OCI-LY7 (cell line): ENCODE measurements around the gene SGIP1. TPM values are rescaled to one million over a fixed set of nuclear protein-coding genes. Genes with fewer than 3 reads are reported as not detected.

Source experiments
- BruUV-seq: library from RNA; stranded (reverse); fragments of 400-500 nt; replicated peaks from 2 replicates; lab custom pipeline; 2021; lab: Mats Ljungman, UMichigan
- CTCF ChIA-PET: fragments of 300-600 bp; sonication (Branson Sonifier 250); formaldehyde crosslinking; loops from one replicate; lab custom pipeline; 2022; ENCODE audit warnings: antibody characterized with exemption; ENCODE audit not compliant: unreplicated experiment; lab: Charles Lee
- POLR2A ChIA-PET: fragments of 300-600 bp; sonication (Branson Sonifier 250); formaldehyde crosslinking; loops from one replicate; lab custom pipeline; 2022; ENCODE audit warnings: antibody characterized with exemption; lab: Charles Lee
- DNase-seq: peaks from one replicate; pipeline ENCODE4 v3.0.0-alpha.2; 2015; ENCODE audit warnings: low spot score
- H2AFZ ChIP-seq: fragments of 200-600 bp; sonication (generic), shearing (Covaris generic); 2 replicates; pipeline ENCODE4 v1.6.1; 2014; ENCODE audit warnings: mild to moderate bottlenecking, antibody characterized with exemption, low read length, moderate library complexity
- H3K27ac ChIP-seq: fragments of 200-600 bp; sonication (generic); 2 replicates; pipeline ENCODE4 v1.5.1; 2014; ENCODE audit warnings: mixed run types, low read depth, mild to moderate bottlenecking, moderate library complexity, low read length, inconsistent platforms; ENCODE audit not compliant: poor library complexity, severe bottlenecking
- H3K36me3 ChIP-seq: fragments of 200-600 bp; sonication (generic); 2 replicates; pipeline ENCODE4 v1.6.1; 2014; ENCODE audit warnings: mild to moderate bottlenecking, antibody characterized with exemption, low read length, moderate library complexity, mixed read lengths; ENCODE audit not compliant: insufficient read depth
- H3K4me1 ChIP-seq: fragments of 200-600 bp; sonication (generic); 2 replicates; pipeline ENCODE4 v1.5.1; 2014; ENCODE audit warnings: mild to moderate bottlenecking, low read length; ENCODE audit not compliant: insufficient read depth, poor library complexity, severe bottlenecking
- H3K4me2 ChIP-seq: fragments of 200-600 bp; sonication (generic); 2 replicates; pipeline ENCODE4 v1.6.1; 2014; ENCODE audit warnings: mild to moderate bottlenecking, low read length
- H3K4me3 ChIP-seq: fragments of 200-600 bp; sonication (generic); 2 replicates; pipeline ENCODE4 v1.5.1; 2014; ENCODE audit warnings: mild to moderate bottlenecking, low read depth, low read length; ENCODE audit not compliant: poor library complexity, severe bottlenecking
- H3K79me2 ChIP-seq: fragments of 200-600 bp; sonication (generic); 2 replicates; pipeline ENCODE4 v1.6.1; 2016; ENCODE audit warnings: low read depth, mild to moderate bottlenecking, low read length, moderate library complexity, mixed read lengths; ENCODE audit not compliant: insufficient read depth
- H3K9me2 ChIP-seq: fragments of 200-600 bp; sonication (generic); 2 replicates; pipeline ENCODE4 v1.6.1; 2016; ENCODE audit warnings: mild to moderate bottlenecking, low read length, mixed read lengths; ENCODE audit not compliant: insufficient read depth
- H3K9me3 ChIP-seq: fragments of 200-600 bp; sonication (generic); 2 replicates; pipeline ENCODE4 v1.6.1; 2014; ENCODE audit warnings: mild to moderate bottlenecking, mixed run types, low read length, mixed read lengths
- H4K20me1 ChIP-seq: fragments of 200-600 bp; sonication (generic); 2 replicates; pipeline ENCODE4 v1.6.1; 2014; ENCODE audit warnings: mild to moderate bottlenecking, antibody characterized with exemption, low read length, moderate library complexity, mixed read lengths; ENCODE audit not compliant: insufficient read depth
- EZH2phosphoT487 ChIP-seq: fragments of 200-600 bp; sonication (generic); IDR thresholded peaks from 2 replicates; pipeline ENCODE4 v1.6.1; 2018; ENCODE audit warnings: low read depth, borderline replicate concordance, mild to moderate bottlenecking, mixed run types, antibody characterized with exemption, low read length, moderate library complexity, mixed read lengths
- intact Hi-C: fragments of 100-400 bp; cut with micrococcal nuclease; formaldehyde crosslinking; loops from one replicate; pipeline ENCODE4 v1.10.0; 2022; ENCODE audit not compliant: unreplicated experiment
- total RNA-seq, 2 experiments: library from RNA; depleted of rRNA in 1 of 2; stranded (reverse); fragments of >200 nt in 1 of 2; shearing (Covaris generic) in 1 of 2; gene quantifications; 2 replicates each; pipeline ENCODE4 v1.2.3, GENCODE V29; 2014 to 2022
- TF ChIP-seq, protein P1 (sequence below): fragments of 200-600 bp; sonication (generic); conservative IDR thresholded peaks from 2 replicates; pipeline ENCODE4 v1.5.1; 2014; ENCODE audit warnings: mild to moderate bottlenecking, antibody characterized with exemption, low read length, moderate library complexity, mixed read lengths

SGIP1 gene
- total RNA-seq, 2 experiments from 2014 or later: not detected

DNA sequence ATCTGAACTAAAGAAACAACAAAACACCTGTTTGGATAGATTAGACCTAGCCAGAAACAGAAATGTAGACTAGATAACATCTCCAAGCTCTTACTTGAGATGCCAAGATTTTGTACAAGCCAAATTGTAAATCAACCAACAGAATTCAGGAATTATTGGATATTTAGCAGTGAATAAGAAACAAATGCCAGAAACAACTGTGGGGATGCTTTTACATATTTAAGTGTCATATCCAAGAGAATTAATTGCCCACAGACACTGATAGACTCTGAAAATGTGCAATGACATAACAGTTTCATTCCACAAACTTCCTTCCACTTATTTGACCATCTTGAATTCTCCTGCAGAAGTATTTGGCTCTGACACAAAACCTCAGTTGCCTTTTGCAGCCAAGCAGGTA, 92.3 kb downstream of the SGIP1 start:
- ChIA-PET POLR2A (interaction anchor here (0.6 kb wide), 2 partner anchors 44 to 195 kb away, joined by 3 read pairs; no protein-coding TSS in a partner anchor), CTCF (no interaction called here)
- Histone ChIP-seq H3K4me1 (no peaks in the 10 kb centered on the region), H3K9me2 (no peaks in the 10 kb centered on the region), H3K9me3 (no peaks in the 10 kb centered on the region), H3K36me3 (no peaks in the 10 kb centered on the region), H2AFZ (no peak overlapping the region), H3K27ac (no peak overlapping the region), H3K79me2 (no peaks in the 10 kb centered on the region), H3K4me3 (no peak overlapping the region), H3K4me2 (no peak overlapping the region), H4K20me1 (no peaks in the 10 kb centered on the region)
- no TSS peak for BruUV-seq
- intact Hi-C loops: no loop called here
- DNase-seq: no peak
- TF ChIP-seq, protein P1, sequence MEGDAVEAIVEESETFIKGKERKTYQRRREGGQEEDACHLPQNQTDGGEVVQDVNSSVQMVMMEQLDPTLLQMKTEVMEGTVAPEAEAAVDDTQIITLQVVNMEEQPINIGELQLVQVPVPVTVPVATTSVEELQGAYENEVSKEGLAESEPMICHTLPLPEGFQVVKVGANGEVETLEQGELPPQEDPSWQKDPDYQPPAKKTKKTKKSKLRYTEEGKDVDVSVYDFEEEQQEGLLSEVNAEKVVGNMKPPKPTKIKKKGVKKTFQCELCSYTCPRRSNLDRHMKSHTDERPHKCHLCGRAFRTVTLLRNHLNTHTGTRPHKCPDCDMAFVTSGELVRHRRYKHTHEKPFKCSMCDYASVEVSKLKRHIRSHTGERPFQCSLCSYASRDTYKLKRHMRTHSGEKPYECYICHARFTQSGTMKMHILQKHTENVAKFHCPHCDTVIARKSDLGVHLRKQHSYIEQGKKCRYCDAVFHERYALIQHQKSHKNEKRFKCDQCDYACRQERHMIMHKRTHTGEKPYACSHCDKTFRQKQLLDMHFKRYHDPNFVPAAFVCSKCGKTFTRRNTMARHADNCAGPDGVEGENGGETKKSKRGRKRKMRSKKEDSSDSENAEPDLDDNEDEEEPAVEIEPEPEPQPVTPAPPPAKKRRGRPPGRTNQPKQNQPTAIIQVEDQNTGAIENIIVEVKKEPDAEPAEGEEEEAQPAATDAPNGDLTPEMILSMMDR: no peak
- TF ChIP-seq EZH2phosphoT487: no peak

- no peak for DNase-seq
- TF ChIP-seq, protein P1: no peak
- TF ChIP-seq EZH2phosphoT487: no peak
- no peak overlapping the region for H3K4me3 ChIP-seq
- H3K36me3 ChIP-seq: no peaks in the 10 kb centered on the region
- no peak overlapping the region for H2AFZ ChIP-seq
- no peaks in the 10 kb centered on the region for H3K79me2 ChIP-seq
- no TSS peak for BruUV-seq
- no peaks in the 10 kb centered on the region for H4K20me1 ChIP-seq
- POLR2A ChIA-PET: no interaction called here
- H3K4me1 ChIP-seq: no peaks in the 10 kb centered on the region
- H3K27ac ChIP-seq: no peak overlapping the region
- no peak overlapping the region for H3K4me2 ChIP-seq
- no peaks in the 10 kb centered on the region for H3K9me3 ChIP-seq
- intact Hi-C loops: no loop called here
- H3K9me2 ChIP-seq: no peaks in the 10 kb centered on the region
- CTCF ChIA-PET: no interaction called here
Measured at GRCh38 chr1:66628926-66629325, 95.0 kb downstream of the SGIP1 start.

DNA sequence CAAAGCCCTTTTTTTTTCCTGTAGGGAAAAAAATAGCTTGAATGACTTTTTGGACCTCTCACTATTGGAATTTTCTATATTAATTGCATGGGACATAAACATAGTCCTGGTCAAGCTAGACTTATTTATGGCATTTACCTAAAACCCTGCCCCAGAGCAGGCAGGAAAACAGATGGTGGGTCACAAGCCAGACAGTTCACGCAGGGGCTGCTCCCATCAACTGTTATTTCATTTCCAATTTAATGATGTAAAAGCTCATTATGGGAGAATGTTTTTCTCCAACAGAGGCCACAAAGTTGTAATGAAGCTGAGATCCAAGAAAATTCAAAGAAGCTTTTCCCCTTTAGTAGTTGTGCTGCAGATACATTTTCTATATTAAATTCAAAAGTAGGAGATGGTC, 99.2 kb downstream of the SGIP1 start:
- Histone ChIP-seq H3K9me3 (no peaks in the 10 kb centered on the region), H3K4me3 (no peak overlapping the region), H3K36me3 (no peaks in the 10 kb centered on the region), H3K79me2 (no peaks in the 10 kb centered on the region), H2AFZ (no peak overlapping the region), H4K20me1 (no peaks in the 10 kb centered on the region), H3K9me2 (no peaks in the 10 kb centered on the region), H3K4me2 (no peak overlapping the region), H3K27ac (no peak overlapping the region), H3K4me1 (no peaks in the 10 kb centered on the region)
- POLR2A ChIA-PET: interaction anchor here (0.6 to 1.6 kb wide), 4 partner anchors 11 to 469 kb away, joined by 3 to 7 read pairs (median 4); no protein-coding TSS in a partner anchor
- TF ChIP-seq EZH2phosphoT487: no peak
- TF ChIP-seq, protein P1: no peak
- CTCF ChIA-PET: no interaction called here
- intact Hi-C loops: no loop called here
- DNase-seq: no peak
- no TSS peak for BruUV-seq
